Neural cell (in vitro differentiated cells): ENCODE measurements around the gene SEC24C. TPM values are rescaled to one million over a fixed set of nuclear protein-coding genes. Genes with fewer than 3 reads are reported as not detected.

Experiments used
- H2AFZ ChIP-seq: fragments of 200-600, 300-800 bp; sonication (generic), shearing (Covaris generic); 2 replicates; pipeline ENCODE4 v1.6.0; 2014; ENCODE audit warnings: low read depth, mild to moderate bottlenecking, antibody characterized with exemption, low read length, moderate library complexity
- H3F3A ChIP-seq: fragments of 200-600 bp; shearing (Covaris generic); 2 replicates; pipeline ENCODE4 v1.6.1; 2016; ENCODE audit warnings: mild to moderate bottlenecking, moderate library complexity, mixed read lengths, antibody characterized with exemption, low read length; ENCODE audit not compliant: insufficient read depth, poor library complexity, severe bottlenecking
- H3K27ac ChIP-seq: fragments of 200-600, 300-800 bp; sonication (generic), shearing (Covaris generic); 2 replicates; pipeline ENCODE4 v1.5.1; 2014; ENCODE audit warnings: mild to moderate bottlenecking, low read length, moderate library complexity
- H3K27me3 ChIP-seq: fragments of 300-800, 200-600 bp; sonication (generic), shearing (Covaris generic); 2 replicates; pipeline ENCODE4 v1.6.0; 2014; ENCODE audit warnings: mild to moderate bottlenecking, low read depth, low read length, moderate library complexity; ENCODE audit not compliant: insufficient read depth
- H3K36me3 ChIP-seq: fragments of 300-800, 200-600 bp; sonication (generic), shearing (Covaris generic); 2 replicates; pipeline ENCODE4 v1.5.1; 2014; ENCODE audit warnings: mild to moderate bottlenecking, antibody characterized with exemption, low read length, moderate library complexity; ENCODE audit not compliant: insufficient read depth
- H3K4me2 ChIP-seq: fragments of 300-800, 200-600 bp; sonication (generic), shearing (Covaris generic); 2 replicates; pipeline ENCODE4 v1.6.0; 2014; ENCODE audit warnings: mild to moderate bottlenecking, low read length
- H3K4me3 ChIP-seq: fragments of 300-800, 200-600 bp; sonication (generic), shearing (Covaris generic); 2 replicates; pipeline ENCODE4 v1.5.1; 2014; ENCODE audit warnings: mild to moderate bottlenecking, low read length, moderate library complexity
- H3K79me2 ChIP-seq: fragments of 200-600 bp; shearing (Covaris generic); replicated peaks from 2 replicates; pipeline ENCODE4 v1.6.0; 2014; ENCODE audit warnings: mild to moderate bottlenecking, low read length, moderate library complexity; ENCODE audit not compliant: insufficient read depth
- H3K9ac ChIP-seq: fragments of 300-800, 200-600 bp; sonication (generic), shearing (Covaris generic); 2 replicates; pipeline ENCODE4 v1.6.1; 2016; ENCODE audit warnings: mild to moderate bottlenecking, low read length, mixed read lengths
- H3K9me2 ChIP-seq: fragments of 200-600 bp; shearing (Covaris generic); 2 replicates; pipeline ENCODE4 v1.6.1; 2016; ENCODE audit warnings: mild to moderate bottlenecking, low read length, mixed read lengths; ENCODE audit not compliant: insufficient read depth
- H3K9me3 ChIP-seq: fragments of 200-600, 300-800 bp; sonication (generic), shearing (Covaris generic); 2 replicates; pipeline ENCODE4 v1.6.1; 2016; ENCODE audit warnings: mild to moderate bottlenecking, mixed run types, low read length, moderate library complexity, mixed read lengths
- H4K20me1 ChIP-seq: fragments of 200-600 bp; shearing (Covaris generic); 2 replicates; pipeline ENCODE4 v1.6.1; 2016; ENCODE audit warnings: mild to moderate bottlenecking, mixed run types; ENCODE audit not compliant: insufficient read depth
- CTCF ChIP-seq: fragments of 450-650 bp; IDR thresholded peaks from 2 replicates; pipeline ENCODE4 v1.5.1; 2014; ENCODE audit warnings: antibody characterized with exemption, mild to moderate bottlenecking, moderate library complexity; ENCODE audit not compliant: poor library complexity, severe bottlenecking
- EP300 ChIP-seq: fragments of 450-650 bp; conservative IDR thresholded peaks from 2 replicates; pipeline ENCODE4 v1.6.1; 2014; ENCODE audit warnings: antibody characterized with exemption, mild to moderate bottlenecking, moderate library complexity; ENCODE audit not compliant: poor library complexity, severe bottlenecking
- EZH2 ChIP-seq: fragments of 200-600, 300-800 bp; shearing (Covaris generic), sonication (generic); IDR thresholded peaks from 2 replicates; pipeline ENCODE4 v1.6.1; 2014; ENCODE audit warnings: antibody characterized with exemption, low read length, borderline replicate concordance, mild to moderate bottlenecking; ENCODE audit not compliant: insufficient read depth, poor library complexity, severe bottlenecking
- MXI1 ChIP-seq: fragments of 450-650 bp; conservative IDR thresholded peaks from 2 replicates; pipeline ENCODE4 v1.6.1; 2014; ENCODE audit warnings: antibody characterized with exemption, mild to moderate bottlenecking; ENCODE audit not compliant: poor library complexity, severe bottlenecking
- POLR2AphosphoS5 ChIP-seq: IDR thresholded peaks from 2 replicates; pipeline ENCODE4 v1.6.1; 2012
- RAD21 ChIP-seq: fragments of 450-650 bp; conservative IDR thresholded peaks from 2 replicates; pipeline ENCODE4 v1.6.1; 2014; ENCODE audit warnings: antibody characterized with exemption, mild to moderate bottlenecking, moderate library complexity
- REST ChIP-seq: IDR thresholded peaks from 2 replicates; pipeline ENCODE4 v1.6.1; 2012; ENCODE audit warnings: borderline replicate concordance
- SMC3 ChIP-seq: fragments of 450-650 bp; conservative IDR thresholded peaks from 2 replicates; pipeline ENCODE4 v1.6.1; 2014; ENCODE audit warnings: antibody characterized with exemption, mild to moderate bottlenecking, moderate library complexity; ENCODE audit not compliant: poor library complexity
- TAF1 ChIP-seq: IDR thresholded peaks from 2 replicates; pipeline ENCODE4 v1.6.1; 2012; ENCODE audit warnings: low read depth
- polyA plus RNA-seq: library from polyadenylated mRNA; depleted of rRNA; stranded (reverse); fragments of >200 nt; gene quantifications from 2 replicates; pipeline ENCODE4 v1.2.3, GENCODE V29; 2014

The SEC24C gene
- polyA plus RNA-seq, 1 donor from 2014 or later = 43.0 TPM

- peak within 1 kb of the TSS; percentile 86 for H3K27ac ChIP-seq
Observed at GRCh38 chr10:73785211-73785720, 41.1 kb downstream of the SEC24C start, which contains the start of gene ZSWIM8. Gene ZSWIM8 (plus strand): TSS chr10:73785606. CDS start chr10:73785879, 273 bp downstream.

More at GRCh38 chr10:73785211-73785720, 41.1 kb downstream of the SEC24C start, which contains the start of gene ZSWIM8:
- Histone ChIP-seq H3K9me3 (no peaks in the 10 kb centered on the region), H3F3A (no peaks in the 10 kb centered on the region), H3K9me2 (no peaks in the 10 kb centered on the region), H3K4me3 (peak within 1 kb of the TSS; percentile 90), H3K4me2 (peak within 1 kb of the TSS; percentile 91), H3K79me2 (peaks cover 59% of the 10 kb centered on the region), H3K27me3 (no peaks in the 10 kb centered on the region), H3K36me3 (no peaks in the 10 kb centered on the region), H2AFZ (no peak within 1 kb of the TSS), H4K20me1 (peaks cover 3% of the 10 kb centered on the region), H3K9ac (peak within 1 kb of the TSS; percentile 87)
- no peak for TF ChIP-seq SMC3
- peak; percentile 80 for TF ChIP-seq MXI1
- TF ChIP-seq REST = no peak
- peak; percentile 84 for TF ChIP-seq POLR2AphosphoS5
- TF ChIP-seq EZH2 = no peak
- TF ChIP-seq CTCF = peak; percentile 22
- peak; percentile 49 for TF ChIP-seq TAF1
- no peak for TF ChIP-seq RAD21
- peak; percentile 68 for TF ChIP-seq EP300
